Measurements from ENCODE around the gene TAF12.

DNA sequence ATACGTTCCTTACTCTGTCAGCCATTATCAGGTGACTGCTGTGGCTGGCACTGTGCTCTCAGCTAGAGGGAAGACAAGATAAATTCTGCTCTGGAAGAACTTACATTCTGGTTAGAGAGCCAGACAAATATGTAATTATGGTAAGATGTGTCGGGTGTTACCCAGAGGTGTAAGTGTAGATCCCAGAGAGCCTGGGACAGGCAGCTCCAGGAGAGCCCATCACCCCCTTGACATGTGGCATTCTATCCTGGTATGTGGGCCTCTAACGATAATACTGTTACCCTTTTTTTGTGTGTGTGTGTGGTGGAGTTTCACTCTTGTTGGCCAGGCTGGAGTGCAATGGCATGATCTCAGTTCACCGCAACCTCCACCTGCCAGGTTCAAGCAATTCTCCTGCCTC is 71.0 kb downstream of the TAF12 start:
- TF ChIP-seq POLR2AphosphoS5 (IDR thresholded peaks at IDR 0.05; ENCODE audit: low read depth, low read length) (no peak), POLR2A (IDR thresholded peaks at IDR 0.05; ENCODE audit: low read depth, low read length) (no peak)
